HuH-7 (cell line): ENCODE data around the gene CCDC182.

Source experiments
- DNase-seq: peaks from one replicate; pipeline ENCODE4 v3.0.0; 2011; ENCODE audit warnings: low spot score

The CCDC182 gene

DNA sequence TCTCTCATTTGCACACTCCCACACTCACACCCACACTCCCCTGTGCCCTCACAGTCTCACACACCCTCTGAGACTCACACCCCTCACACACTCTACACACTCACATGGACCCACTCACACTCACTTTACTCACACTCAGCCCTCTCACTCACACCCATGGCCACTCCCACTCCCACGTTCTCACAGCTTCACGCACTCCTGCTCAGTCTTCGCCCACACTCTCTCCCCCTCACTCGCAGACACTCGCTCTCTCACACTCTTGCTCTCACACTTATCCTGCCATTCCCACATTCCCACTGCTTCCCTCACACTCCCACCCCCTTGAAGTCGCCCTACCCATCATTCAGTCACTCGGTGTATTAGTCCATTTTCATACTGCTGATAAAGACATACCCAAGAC is 47.9 kb downstream of the CCDC182 start:
- DNase-seq: no peak

- no peak for DNase-seq
Observed at GRCh38 chr17:57696050-57696449, 49.0 kb downstream of the CCDC182 start.
